Ectodermal cell (in vitro differentiated cells): ENCODE results near the gene GPC5.
"Not testable (repeated sequence)": the region's sequence is repeated elsewhere in the genome, so short reads cannot be mapped to it uniquely, and the experiment has no call there.

Experiments used
- H3K27ac ChIP-seq: 2 replicates; pipeline ENCODE4 v1.7.0; 2013; ENCODE audit warnings: mild to moderate bottlenecking, low read depth, low read length; ENCODE audit not compliant: insufficient read depth, poor library complexity, severe bottlenecking
- H3K27me3 ChIP-seq: 2 replicates; pipeline ENCODE4 v1.7.0; 2013; ENCODE audit warnings: mild to moderate bottlenecking, low read length; ENCODE audit not compliant: insufficient read depth, control insufficient read depth, poor library complexity, severe bottlenecking
- H3K36me3 ChIP-seq: one replicate; pipeline ENCODE4 v1.7.0; 2013; ENCODE audit warnings: low read length; ENCODE audit not compliant: control insufficient read depth, insufficient read depth
- H3K4me1 ChIP-seq: one replicate; pipeline ENCODE4 v1.7.0; 2013; ENCODE audit warnings: low read length; ENCODE audit not compliant: control insufficient read depth, insufficient read depth
- H3K4me3 ChIP-seq: 2 replicates; pipeline ENCODE4 v1.7.0; 2013; ENCODE audit warnings: low read depth, low read length, control low read depth; ENCODE audit not compliant: insufficient read depth
- H3K9me3 ChIP-seq: 2 replicates; pipeline ENCODE4 v1.7.0; 2013; ENCODE audit warnings: mild to moderate bottlenecking, low read length, moderate library complexity; ENCODE audit not compliant: control insufficient read depth
- WGBS, 2 experiments: methylation state at CpG; one replicate each; pipeline ENCODE4 v1.1.7; 2013; ENCODE audit warnings: missing lambda C conversion rate in 2 of 2; 5-methylcytosine and 5-hydroxymethylcytosine counted together

GPC5 gene

DNA sequence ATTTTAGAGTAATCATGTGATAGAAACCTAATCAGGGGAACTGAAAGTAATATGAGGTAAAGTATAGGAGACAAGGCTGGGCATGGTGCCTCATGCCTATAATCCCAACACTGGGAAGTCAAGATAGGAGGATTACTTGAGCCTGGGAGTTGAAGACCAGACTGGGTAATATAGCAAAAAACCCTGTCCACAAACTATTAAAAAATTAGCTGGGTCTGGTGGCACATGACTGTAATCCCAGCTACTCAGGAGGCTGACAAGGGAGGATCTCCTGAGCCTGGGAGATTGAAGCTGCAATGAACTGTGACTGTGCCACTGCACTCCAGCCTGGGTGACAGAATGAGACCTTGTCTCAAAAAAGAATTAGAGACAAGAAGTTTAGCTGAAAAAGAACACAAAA lies 469.9 kb downstream of the GPC5 start:
- Histone ChIP-seq H3K4me1 (no peaks in the 10 kb centered on the region), H3K27me3 (no peaks in the 10 kb centered on the region), H3K4me3 (no peak overlapping the region), H3K27ac (no peak overlapping the region), H3K36me3 (no peaks in the 10 kb centered on the region), H3K9me3 (no peaks in the 10 kb centered on the region)

DNA sequence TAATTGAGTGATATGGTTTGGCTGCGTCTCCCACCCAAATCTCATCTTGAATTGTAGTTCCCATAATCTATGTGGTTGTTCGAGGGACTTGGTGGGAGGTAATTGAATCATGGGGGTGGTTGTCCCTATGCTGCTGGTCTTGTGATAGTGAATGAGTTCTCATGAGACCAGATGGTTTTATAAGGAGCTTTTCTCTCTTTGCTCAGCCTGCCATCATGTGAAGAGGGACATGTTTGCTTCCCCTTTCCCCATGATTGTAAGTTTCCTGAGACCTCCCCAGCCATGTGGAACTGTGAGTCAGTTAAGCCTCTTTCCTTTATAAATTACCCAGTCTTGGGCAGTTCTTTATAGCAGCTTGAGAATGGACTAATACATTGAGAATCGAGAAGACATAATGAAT lies 480.1 kb downstream of the GPC5 start:
- no peaks in the 10 kb centered on the region for H3K4me1 ChIP-seq
- H3K9me3 ChIP-seq: no peaks in the 10 kb centered on the region
- 95% methylated on average over 3 of the region's 3 CpGs for WGBS, 2 experiments
- no peak overlapping the region for H3K27ac ChIP-seq
- H3K4me3 ChIP-seq: no peak overlapping the region
- no peaks in the 10 kb centered on the region for H3K27me3 ChIP-seq
- H3K36me3 ChIP-seq: no peaks in the 10 kb centered on the region

DNA sequence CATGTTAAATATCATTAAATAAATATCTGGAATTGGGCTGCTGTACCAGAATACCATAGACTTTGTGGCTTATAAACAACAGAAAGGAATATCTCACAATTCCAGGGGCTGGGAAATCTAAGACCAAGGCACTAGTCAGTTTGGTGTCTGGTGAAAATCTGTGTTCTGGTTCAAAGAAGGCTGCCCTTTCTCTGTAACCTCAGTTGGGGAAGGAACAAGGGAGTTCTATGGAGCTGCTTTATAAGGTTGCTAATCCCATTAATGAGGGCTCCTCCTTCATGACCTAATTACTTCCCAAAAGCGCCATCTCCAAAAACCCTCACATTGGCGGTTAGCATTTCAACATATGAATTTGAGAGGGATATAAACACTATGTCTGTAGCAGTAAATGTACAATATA lies 480.9 kb downstream of the GPC5 start:
- H3K4me3 ChIP-seq: no peak overlapping the region
- WGBS, 2 experiments: 86% methylated on average over 1 of the region's 2 CpGs; no CpG with 5 or more reads in 1 of the 2 experiments
- H3K36me3 ChIP-seq: no peaks in the 10 kb centered on the region
- no peak overlapping the region for H3K27ac ChIP-seq
- no peaks in the 10 kb centered on the region for H3K27me3 ChIP-seq
- no peaks in the 10 kb centered on the region for H3K4me1 ChIP-seq
- no peaks in the 10 kb centered on the region for H3K9me3 ChIP-seq

DNA sequence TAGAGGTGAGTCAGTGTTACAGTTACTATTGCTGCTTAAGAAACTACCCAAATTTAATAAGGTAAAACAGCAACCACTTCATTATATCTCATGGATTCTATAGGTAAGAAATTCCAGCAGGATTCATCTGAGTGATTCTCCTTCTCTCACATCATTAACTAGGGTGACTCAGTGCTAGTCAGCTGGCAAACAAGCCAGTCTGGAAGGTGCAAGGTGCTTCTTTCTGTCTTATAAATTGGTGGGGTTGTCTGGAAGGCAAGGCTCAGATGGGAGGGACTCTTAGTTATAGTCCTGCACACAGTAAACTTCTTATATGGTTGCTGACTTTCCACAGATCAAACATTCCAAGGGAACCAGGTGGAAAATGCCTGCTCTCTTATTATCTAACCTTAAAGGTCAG lies 484.5 kb downstream of the GPC5 start:
- no peaks in the 10 kb centered on the region for H3K4me1 ChIP-seq
- no peak overlapping the region for H3K4me3 ChIP-seq
- H3K27me3 ChIP-seq: no peaks in the 10 kb centered on the region
- no peaks in the 10 kb centered on the region for H3K9me3 ChIP-seq
- no peaks in the 10 kb centered on the region for H3K36me3 ChIP-seq
- H3K27ac ChIP-seq: no peak overlapping the region

DNA sequence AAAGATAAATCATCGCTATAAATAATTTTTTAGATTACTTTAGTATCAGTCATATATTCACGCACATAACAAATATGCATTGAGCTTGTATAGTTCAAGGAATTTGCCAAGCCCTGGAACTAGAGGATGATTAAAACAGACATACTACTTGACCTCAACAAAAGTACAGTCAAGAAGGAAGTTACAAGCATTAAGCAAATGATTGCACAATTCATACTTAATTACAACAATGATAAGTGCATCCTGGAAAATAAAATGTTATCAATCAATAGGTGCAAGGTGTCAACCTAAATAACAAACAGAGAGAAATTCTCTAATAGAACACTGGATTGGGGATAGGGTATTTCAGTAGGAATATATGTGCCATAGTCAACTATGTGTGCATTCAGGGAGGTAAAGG lies 491.2 kb downstream of the GPC5 start:
- H3K9me3 ChIP-seq: no peaks in the 10 kb centered on the region
- no peak overlapping the region for H3K27ac ChIP-seq
- H3K4me3 ChIP-seq: no peak overlapping the region
- H3K27me3 ChIP-seq: no peaks in the 10 kb centered on the region
- no peaks in the 10 kb centered on the region for H3K4me1 ChIP-seq
- no peaks in the 10 kb centered on the region for H3K36me3 ChIP-seq
- 100% methylated on average over 2 of the region's 2 CpGs; no CpG with 5 or more reads in 1 of the 2 experiments for WGBS, 2 experiments

DNA sequence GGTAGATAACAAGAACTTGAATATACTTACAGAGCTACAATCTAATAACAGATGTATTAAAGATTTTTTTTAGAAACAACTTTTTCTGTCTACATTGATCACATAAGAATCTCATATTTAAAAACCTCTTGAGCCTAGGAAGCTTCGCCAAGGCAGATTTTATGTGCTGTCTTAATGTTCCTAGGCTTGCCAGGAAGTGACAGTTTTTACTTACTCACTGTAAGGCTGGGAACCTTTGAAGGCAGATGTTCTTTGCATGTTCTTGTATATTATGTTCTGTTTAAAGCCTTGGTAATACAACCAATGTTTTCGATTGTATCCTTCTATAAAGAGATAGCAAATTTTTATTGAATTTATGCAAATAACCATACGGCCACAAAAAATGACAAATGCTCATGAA lies 492.7 kb downstream of the GPC5 start:
- Histone ChIP-seq H3K27ac (no peak overlapping the region), H3K4me3 (no peak overlapping the region), H3K27me3 (no peaks in the 10 kb centered on the region), H3K9me3 (no peaks in the 10 kb centered on the region), H3K36me3 (no peaks in the 10 kb centered on the region), H3K4me1 (no peaks in the 10 kb centered on the region)
- WGBS, 2 experiments: 100% methylated on average over 1 to 3 of the region's 3 CpGs

DNA sequence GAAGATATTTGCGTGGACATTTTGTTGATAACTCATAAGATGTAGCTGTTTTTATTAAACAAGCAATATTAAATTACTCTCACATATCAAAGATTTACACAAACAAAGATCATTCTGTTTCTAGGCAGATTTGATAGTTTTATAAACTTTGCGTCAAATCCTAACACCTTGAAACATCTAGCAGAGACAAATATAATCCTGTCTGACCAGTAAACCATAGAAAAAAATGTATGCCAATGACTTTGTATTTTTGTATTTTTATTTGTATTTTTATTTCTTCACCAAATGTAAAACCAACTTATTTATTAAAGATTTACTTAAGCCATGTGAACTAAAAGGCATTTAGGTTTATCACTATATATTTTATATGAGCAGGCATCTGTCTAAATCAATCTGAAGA lies 494.6 kb downstream of the GPC5 start:
- Histone ChIP-seq H3K27me3 (no peaks in the 10 kb centered on the region), H3K27ac (no peak overlapping the region), H3K4me1 (no peaks in the 10 kb centered on the region), H3K36me3 (no peaks in the 10 kb centered on the region), H3K4me3 (no peak overlapping the region), H3K9me3 (no peaks in the 10 kb centered on the region)
- WGBS, 2 experiments: 100% methylated on average over 2 of the region's 2 CpGs; no CpG with 5 or more reads in 1 of the 2 experiments

DNA sequence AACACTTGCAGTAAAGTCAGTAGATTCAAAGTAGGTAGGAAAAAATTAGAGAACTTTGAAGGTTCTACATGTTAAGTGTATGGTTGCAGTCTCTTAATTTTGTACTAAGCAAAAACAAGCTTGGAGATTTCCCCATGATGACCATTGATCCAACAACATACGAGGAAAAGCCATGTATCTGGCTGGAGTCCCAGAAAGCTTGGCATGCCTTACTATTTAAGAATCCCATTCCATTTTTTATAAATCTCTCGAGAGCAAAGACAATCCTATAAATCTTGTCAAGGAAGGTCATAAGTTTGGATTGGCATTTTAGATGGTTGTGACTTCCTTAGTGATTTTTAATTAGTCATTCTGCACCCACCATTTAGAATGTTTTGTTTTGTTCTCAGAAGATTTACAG lies 495.9 kb downstream of the GPC5 start:
- Histone ChIP-seq H3K36me3 (no peaks in the 10 kb centered on the region), H3K4me1 (no peaks in the 10 kb centered on the region), H3K9me3 (no peaks in the 10 kb centered on the region), H3K27me3 (no peaks in the 10 kb centered on the region), H3K27ac (no peak overlapping the region), H3K4me3 (no peak overlapping the region)
- WGBS, 2 experiments: 90 to 94% methylated on average over 1 to 2 of the region's 2 CpGs

DNA sequence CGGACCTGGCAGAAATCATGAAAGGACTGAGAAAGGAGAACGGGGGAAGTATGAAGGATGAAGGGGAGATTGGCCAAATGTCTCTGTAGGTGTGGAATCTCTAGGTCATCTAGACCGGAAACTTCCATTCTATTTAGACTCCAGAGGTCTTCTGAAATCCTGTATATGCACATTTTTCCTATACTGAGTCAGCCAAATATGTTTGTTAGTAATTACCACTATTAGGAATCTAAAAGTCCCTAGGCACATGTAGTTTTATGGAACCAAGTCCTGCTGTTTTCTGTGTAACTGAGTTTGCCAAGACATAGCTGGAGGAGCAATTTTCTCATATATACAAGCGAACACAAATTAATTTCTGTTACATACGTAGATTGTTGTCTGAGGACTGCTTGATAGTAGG lies 498.1 kb downstream of the GPC5 start:
- Histone ChIP-seq H3K27ac (no peak overlapping the region), H3K4me1 (no peaks in the 10 kb centered on the region), H3K9me3 (no peaks in the 10 kb centered on the region), H3K36me3 (no peaks in the 10 kb centered on the region), H3K27me3 (no peaks in the 10 kb centered on the region), H3K4me3 (no peak overlapping the region)
- WGBS, 2 experiments: 71 to 82% methylated on average over 2 to 4 of the region's 5 CpGs

DNA sequence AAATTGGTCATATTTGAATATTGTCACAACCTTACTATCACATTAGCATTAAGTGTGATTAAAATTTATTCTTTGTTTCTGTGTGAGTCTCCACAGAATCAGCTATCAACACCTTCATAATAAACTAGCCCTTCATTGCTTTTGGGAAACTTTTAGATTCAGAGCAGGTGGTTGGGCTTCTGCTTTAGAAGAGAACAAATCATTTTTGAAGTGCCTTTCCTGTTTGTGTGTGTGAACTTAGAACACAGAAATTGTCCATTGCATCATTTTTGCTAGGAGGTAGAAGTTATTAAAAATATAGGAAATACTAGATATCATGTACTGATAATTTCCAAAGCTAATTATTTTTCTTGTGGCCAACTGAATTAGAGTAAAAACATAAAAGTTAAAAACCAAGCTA lies 500.6 kb downstream of the GPC5 start:
- not testable (repeated sequence) for H3K9me3 ChIP-seq, H3K27me3 ChIP-seq, H3K4me1 ChIP-seq, H3K4me3 ChIP-seq, H3K36me3 ChIP-seq, H3K27ac ChIP-seq

DNA sequence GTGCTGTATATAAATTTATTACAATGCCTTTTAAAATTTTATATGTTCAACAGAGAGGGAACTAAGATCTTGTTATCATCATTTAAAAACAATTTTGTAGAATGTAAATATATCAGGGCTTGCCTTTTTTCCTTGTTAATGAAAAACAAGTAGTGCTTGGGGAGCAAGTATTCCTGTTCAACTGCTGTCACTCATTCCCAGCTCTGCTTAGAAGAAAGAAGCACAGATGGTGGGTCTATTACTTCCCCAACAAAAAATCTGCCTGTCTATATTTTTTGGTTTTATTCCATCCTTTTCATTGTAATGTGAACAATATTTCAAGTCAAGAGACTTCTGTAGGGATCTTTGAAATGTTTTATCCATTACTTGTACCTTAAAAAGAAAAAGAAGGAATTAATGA lies 503.9 kb downstream of the GPC5 start:
- Histone ChIP-seq H3K36me3 (no peaks in the 10 kb centered on the region), H3K27ac (no peak overlapping the region), H3K4me1 (no peaks in the 10 kb centered on the region), H3K4me3 (no peak overlapping the region), H3K9me3 (no peaks in the 10 kb centered on the region), H3K27me3 (no peaks in the 10 kb centered on the region)
